ENCODE measurements around the gene CPT1C. TPM values are rescaled to one million over a fixed set of nuclear protein-coding genes. Genes with fewer than 3 reads are reported as not detected.

The CPT1C gene
- polyA plus RNA-seq, 1 donor (not counting 4 experiments of a cell fraction or from before 2014, with no cell fraction given) = 0.41 TPM

- dilution Hi-C loops (cut with MboI; ENCODE audit: extremely low pct_ligation_motif_present, low sequenced_read_pairs) = no loop called here
- no peak for TF ChIP-seq EZH2 (IDR thresholded peaks at IDR 0.05; ENCODE audit: low read length)
- TF ChIP-seq, protein P1, sequence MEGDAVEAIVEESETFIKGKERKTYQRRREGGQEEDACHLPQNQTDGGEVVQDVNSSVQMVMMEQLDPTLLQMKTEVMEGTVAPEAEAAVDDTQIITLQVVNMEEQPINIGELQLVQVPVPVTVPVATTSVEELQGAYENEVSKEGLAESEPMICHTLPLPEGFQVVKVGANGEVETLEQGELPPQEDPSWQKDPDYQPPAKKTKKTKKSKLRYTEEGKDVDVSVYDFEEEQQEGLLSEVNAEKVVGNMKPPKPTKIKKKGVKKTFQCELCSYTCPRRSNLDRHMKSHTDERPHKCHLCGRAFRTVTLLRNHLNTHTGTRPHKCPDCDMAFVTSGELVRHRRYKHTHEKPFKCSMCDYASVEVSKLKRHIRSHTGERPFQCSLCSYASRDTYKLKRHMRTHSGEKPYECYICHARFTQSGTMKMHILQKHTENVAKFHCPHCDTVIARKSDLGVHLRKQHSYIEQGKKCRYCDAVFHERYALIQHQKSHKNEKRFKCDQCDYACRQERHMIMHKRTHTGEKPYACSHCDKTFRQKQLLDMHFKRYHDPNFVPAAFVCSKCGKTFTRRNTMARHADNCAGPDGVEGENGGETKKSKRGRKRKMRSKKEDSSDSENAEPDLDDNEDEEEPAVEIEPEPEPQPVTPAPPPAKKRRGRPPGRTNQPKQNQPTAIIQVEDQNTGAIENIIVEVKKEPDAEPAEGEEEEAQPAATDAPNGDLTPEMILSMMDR (optimal IDR thresholded peaks at IDR 0.05 in 1 of 3, IDR thresholded peaks at IDR 0.05 in 1 of 3, conservative IDR thresholded peaks at IDR 0.05 in 1 of 3; ENCODE audit: extremely low read depth in 1 of 3, insufficient read depth in 2 of 3, low read length in 3 of 3) = no peak
- Histone ChIP-seq H3K9me1 (ENCODE audit: control insufficient read depth, extremely low read depth, insufficient read depth, low read length) (no peaks in the 10 kb centered on the region), H3K9me3 (ENCODE audit: control insufficient read depth, low read depth, low read length) (no peaks in the 10 kb centered on the region), H3K9ac (ENCODE audit: control insufficient read depth, extremely low read depth, insufficient read depth, low read length) (no peak overlapping the region), H4K20me1 (ENCODE audit: control insufficient read depth, extremely low read depth, insufficient read depth, low read length) (peaks cover 9% of the 10 kb centered on the region), H2AFZ (ENCODE audit: control insufficient read depth, low read length) (no peak overlapping the region), H3K4me2 (ENCODE audit: control insufficient read depth, extremely low read depth, insufficient read depth, low read depth, low read length) (no peak overlapping the region), H3K79me2 (ENCODE audit: control insufficient read depth, insufficient read depth, low read length) (peaks cover 18% of the 10 kb centered on the region), H3K36me3 (ENCODE audit: control insufficient read depth in 2 of 2, extremely low read depth in 1 of 2, insufficient read depth in 2 of 2, low read length in 2 of 2) (peaks cover 50 to 53% of the 10 kb centered on the region in 2 experiments), H3K27me3 (ENCODE audit: control insufficient read depth, extremely low read depth, insufficient read depth, low read length) (no peaks in the 10 kb centered on the region), H3K4me1 (ENCODE audit: control insufficient read depth, extremely low read depth, insufficient read depth, low read length) (peaks cover 7% of the 10 kb centered on the region), H3K27ac (ENCODE audit: control insufficient read depth, insufficient read depth, low read length) (no peak overlapping the region), H3K4me3 (ENCODE audit: control insufficient read depth in 2 of 3, extremely low read depth in 1 of 3, insufficient read depth in 2 of 3, low read depth in 1 of 3, low read length in 3 of 3) (no peak overlapping the region)
- FAIRE-seq (no peak), DNase-seq (ENCODE audit: low read depth, low spot score) (no peak)
Measured at GRCh38 chr19:49658566-49659442, 32.1 kb upstream of the CPT1C start.

DNA sequence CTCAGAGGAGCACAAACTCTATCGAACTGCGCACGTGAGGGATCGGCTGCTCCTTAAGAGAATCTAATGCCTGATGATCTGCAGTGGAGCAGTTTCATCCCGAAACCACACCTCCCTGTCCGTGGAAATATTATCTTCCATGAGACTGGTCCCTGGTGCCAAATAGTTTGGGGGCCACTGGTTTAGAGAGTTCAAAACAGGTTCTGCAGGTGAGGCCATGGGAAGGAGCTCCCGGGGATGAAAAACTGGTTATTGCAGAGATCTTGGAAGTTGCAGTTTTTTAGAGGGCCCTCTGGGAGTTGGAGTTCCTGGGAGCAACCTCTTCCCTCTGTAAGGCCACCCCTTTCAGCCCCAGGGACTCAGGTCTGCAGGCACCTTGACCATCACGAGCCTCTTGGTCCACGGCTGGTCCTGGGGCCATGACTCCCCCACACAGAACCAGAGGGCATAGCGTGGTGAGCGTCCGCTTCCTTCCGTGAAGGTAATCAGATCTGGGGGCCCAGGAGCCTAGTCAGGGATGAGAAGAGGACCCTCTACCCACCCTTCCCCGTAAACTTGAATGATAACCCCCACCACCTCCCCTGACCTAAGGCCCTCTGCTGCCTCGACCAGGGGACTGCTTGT is 30.5 kb upstream of the CPT1C start:
- Histone ChIP-seq H2AFZ (ENCODE audit: control insufficient read depth, low read length) (no peak overlapping the region), H3K4me1 (ENCODE audit: control insufficient read depth, extremely low read depth, insufficient read depth, low read length) (peaks cover 12% of the 10 kb centered on the region), H4K20me1 (ENCODE audit: control insufficient read depth, extremely low read depth, insufficient read depth, low read length) (peaks cover 13% of the 10 kb centered on the region), H3K27me3 (ENCODE audit: control insufficient read depth, extremely low read depth, insufficient read depth, low read length) (no peaks in the 10 kb centered on the region), H3K36me3 (ENCODE audit: control insufficient read depth in 2 of 2, extremely low read depth in 1 of 2, insufficient read depth in 2 of 2, low read length in 2 of 2) (peaks cover 44 to 45% of the 10 kb centered on the region in 2 experiments), H3K79me2 (ENCODE audit: control insufficient read depth, insufficient read depth, low read length) (peaks cover 20% of the 10 kb centered on the region), H3K27ac (ENCODE audit: control insufficient read depth, insufficient read depth, low read length) (no peak overlapping the region), H3K9me1 (ENCODE audit: control insufficient read depth, extremely low read depth, insufficient read depth, low read length) (no peaks in the 10 kb centered on the region), H3K9ac (ENCODE audit: control insufficient read depth, extremely low read depth, insufficient read depth, low read length) (no peak overlapping the region), H3K4me3 (ENCODE audit: control insufficient read depth in 2 of 3, extremely low read depth in 1 of 3, insufficient read depth in 2 of 3, low read depth in 1 of 3, low read length in 3 of 3) (no peak overlapping the region), H3K4me2 (ENCODE audit: control insufficient read depth, extremely low read depth, insufficient read depth, low read depth, low read length) (no peak overlapping the region), H3K9me3 (ENCODE audit: control insufficient read depth, low read depth, low read length) (no peaks in the 10 kb centered on the region)
- dilution Hi-C loops (cut with MboI; ENCODE audit: extremely low pct_ligation_motif_present, low sequenced_read_pairs) = no loop called here
- TF ChIP-seq EZH2 (IDR thresholded peaks at IDR 0.05; ENCODE audit: low read length) = no peak
- TF ChIP-seq, protein P1 (optimal IDR thresholded peaks at IDR 0.05 in 1 of 3, IDR thresholded peaks at IDR 0.05 in 1 of 3, conservative IDR thresholded peaks at IDR 0.05 in 1 of 3; ENCODE audit: extremely low read depth in 1 of 3, insufficient read depth in 2 of 3, low read length in 3 of 3) = no peak
- no peak for FAIRE-seq
- no peak for DNase-seq (ENCODE audit: low read depth, low spot score)

Measured in keratinocyte (primary cell).